Right atrium auricular region (tissue), 2 donors: ENCODE data around the gene PILRA. TPM values are rescaled to one million over a fixed set of nuclear protein-coding genes. Genes with fewer than 3 reads are reported as not detected.

Source experiments
- DNase-seq: peaks from one replicate; pipeline ENCODE4 v3.0.0-alpha.2; 2019; ENCODE audit warnings: low spot score
- H3K27ac ChIP-seq, 2 donors: fragments of 200-600 bp; sonication (generic); 1 replicate in 1 of 2; 2 replicates in 1 of 2; pipeline ENCODE4 v1.5.1; 2016 to 2019
- H3K27me3 ChIP-seq, 2 donors: fragments of 200-600 bp; sonication (generic); one replicate each; pipeline versions ENCODE4 v1.5.1 to v1.6.0; 2017 to 2019
- H3K36me3 ChIP-seq: fragments of 200-600 bp; sonication (generic); one replicate; pipeline ENCODE4 v1.5.1; 2016
- H3K4me1 ChIP-seq, 2 donors: fragments of 200-600 bp; sonication (generic); one replicate each; pipeline versions ENCODE4 v1.5.1 to v1.6.0; 2017 to 2019
- H3K4me3 ChIP-seq, 2 donors: fragments of 200-600 bp; sonication (generic); 1 replicate in 1 of 2; 2 replicates in 1 of 2; pipeline ENCODE4 v1.5.1; 2017 to 2019; ENCODE audit warnings: mild to moderate bottlenecking in 1 of 2, moderate library complexity in 1 of 2
- H3K9me3 ChIP-seq, 2 donors: fragments of 200-600 bp; sonication (generic); one replicate each; pipeline ENCODE4 v1.5.1; 2019
- CTCF ChIP-seq, 2 donors: fragments of 200-600 bp; sonication (generic); IDR thresholded peaks; one replicate each; pipeline ENCODE4 v1.5.1; 2019; ENCODE audit warnings: antibody characterized with exemption in 2 of 2
- total RNA-seq, 2 donors: library from RNA; depleted of rRNA; stranded (reverse); fragments of >200 nt; gene quantifications; one replicate each; pipeline ENCODE4 v1.1.0, GENCODE V29; 2016

PILRA gene
- total RNA-seq, 2 donors from 2014 or later = 2.6 to 6.2 TPM

- TF ChIP-seq CTCF (IDR thresholded peaks at IDR 0.05) = no peak
- Histone ChIP-seq H3K4me3 (no peak overlapping the region), H3K27me3 (no peaks in the 10 kb centered on the region), H3K36me3 (peaks cover 12% of the 10 kb centered on the region), H3K9me3 (no peaks in the 10 kb centered on the region), H3K27ac (no peak overlapping the region), H3K4me1 (no peaks in the 10 kb centered on the region)
- no peak for DNase-seq
These were observed 6.7 kb upstream of the PILRA start for GRCh38 chr7:100366411-100367250.

GRCh38 chr7:100367251-100367620, 6.1 kb upstream of the PILRA start:
- DNase-seq = no peak
- Histone ChIP-seq H3K4me3 (no peak overlapping the region), H3K36me3 (peaks cover 6% of the 10 kb centered on the region), H3K9me3 (no peaks in the 10 kb centered on the region), H3K4me1 (no peaks in the 10 kb centered on the region), H3K27me3 (no peaks in the 10 kb centered on the region), H3K27ac (no peak overlapping the region)
- TF ChIP-seq CTCF (IDR thresholded peaks at IDR 0.05) = no peak

GRCh38 chr7:100367676-100368613, 5.3 kb upstream of the PILRA start:
- DNase-seq = no peak
- Histone ChIP-seq H3K36me3 (no peaks in the 10 kb centered on the region), H3K9me3 (no peaks in the 10 kb centered on the region), H3K27me3 (no peaks in the 10 kb centered on the region), H3K27ac (no peak overlapping the region), H3K4me3 (no peak overlapping the region), H3K4me1 (peaks cover 0 to 3% of the 10 kb centered on the region in 2 donors)
- TF ChIP-seq CTCF (IDR thresholded peaks at IDR 0.05) = no peak

- Histone ChIP-seq H3K4me3 (no peak overlapping the region), H3K27me3 (no peaks in the 10 kb centered on the region), H3K4me1 (peaks cover 0 to 3% of the 10 kb centered on the region in 2 donors), H3K36me3 (no peaks in the 10 kb centered on the region), H3K9me3 (no peaks in the 10 kb centered on the region), H3K27ac (peak overlapping the region; percentile 35 to 48)
- TF ChIP-seq CTCF (IDR thresholded peaks at IDR 0.05) = no peak
- DNase-seq = peak; percentile 71
These were observed 4.2 kb upstream of the PILRA start for GRCh38 chr7:100369105-100369504.

GRCh38 chr7:100370303-100370702, 3.0 kb upstream of the PILRA start:
- H3K27me3 ChIP-seq = no peaks in the 10 kb centered on the region
- no peaks in the 10 kb centered on the region for H3K9me3 ChIP-seq
- H3K27ac ChIP-seq = peak overlapping the region in 1 of 2 donors; percentile 48
- TF ChIP-seq CTCF (IDR thresholded peaks at IDR 0.05) = no peak
- peaks cover 0 to 3% of the 10 kb centered on the region in 2 donors for H3K4me1 ChIP-seq
- H3K4me3 ChIP-seq = no peak overlapping the region
- H3K36me3 ChIP-seq = no peaks in the 10 kb centered on the region
- DNase-seq = no peak
